Loucy (cell line): ENCODE data around the gene TEX35.

Experiments
- H2AFZ ChIP-seq: fragments of 200-600 bp; sonication (generic); 2 replicates; pipeline ENCODE4 v1.6.0; 2016; ENCODE audit warnings: antibody characterized with exemption, mild to moderate bottlenecking, low read length, moderate library complexity
- H3F3A ChIP-seq: fragments of 200-600 bp; 2 replicates; pipeline ENCODE4 v1.6.0; 2016; ENCODE audit warnings: antibody characterized with exemption, low read depth, mild to moderate bottlenecking
- H3K27me3 ChIP-seq: fragments of 200-600 bp; sonication (generic); 2 replicates; pipeline ENCODE4 v1.6.1; 2014; ENCODE audit warnings: low read length, mild to moderate bottlenecking; ENCODE audit not compliant: insufficient read depth, poor library complexity, severe bottlenecking
- H3K36me3 ChIP-seq: fragments of 200-600 bp; sonication (generic); 2 replicates; pipeline ENCODE4 v1.6.1; 2016; ENCODE audit warnings: low read length; ENCODE audit not compliant: insufficient read depth
- H3K4me1 ChIP-seq: fragments of 200-600 bp; sonication (generic); 2 replicates; pipeline ENCODE4 v1.5.1; 2014; ENCODE audit warnings: low read length, mild to moderate bottlenecking; ENCODE audit not compliant: insufficient read depth, poor library complexity, severe bottlenecking
- H3K4me2 ChIP-seq: fragments of 200-600 bp; sonication (generic); 2 replicates; pipeline ENCODE4 v1.6.0; 2014; ENCODE audit warnings: antibody characterized with exemption, low read length, low read depth, mild to moderate bottlenecking; ENCODE audit not compliant: poor library complexity, severe bottlenecking
- H3K4me3 ChIP-seq: fragments of 200-600 bp; sonication (generic); 2 replicates; pipeline ENCODE4 v1.5.1; 2014; ENCODE audit warnings: low read length, mild to moderate bottlenecking, mixed read lengths; ENCODE audit not compliant: poor library complexity, severe bottlenecking
- H3K79me2 ChIP-seq: fragments of 200-600 bp; sonication (generic); 2 replicates; pipeline ENCODE4 v1.6.1; 2014; ENCODE audit warnings: low read length; ENCODE audit not compliant: insufficient read depth
- H3K9ac ChIP-seq: fragments of 200-600 bp; sonication (generic); 2 replicates; pipeline ENCODE4 v1.6.0; 2014; ENCODE audit warnings: mild to moderate bottlenecking, low read depth, low read length, moderate library complexity; ENCODE audit not compliant: poor library complexity, severe bottlenecking
- H3K9me2 ChIP-seq: fragments of 200-600 bp; sonication (generic); replicated peaks from 2 replicates; pipeline ENCODE4 v1.6.1; 2016; ENCODE audit warnings: low read depth, low read length, mixed read lengths
- H3K9me3 ChIP-seq: fragments of 200-600 bp; sonication (generic); 2 replicates; pipeline ENCODE4 v1.6.1; 2014; ENCODE audit warnings: mild to moderate bottlenecking, antibody characterized with exemption, low read length, low read depth; ENCODE audit not compliant: insufficient read depth
- H4K20me1 ChIP-seq: fragments of 200-600 bp; sonication (generic); 2 replicates; pipeline ENCODE4 v1.6.0; 2014; ENCODE audit warnings: antibody characterized with exemption, low read length, mild to moderate bottlenecking; ENCODE audit not compliant: insufficient read depth, poor library complexity, severe bottlenecking
- EZH2phosphoT487 ChIP-seq: fragments of 200-600 bp; IDR thresholded peaks from 2 replicates; pipeline ENCODE4 v1.6.1; 2018; ENCODE audit warnings: antibody characterized with exemption, mild to moderate bottlenecking, moderate library complexity, borderline replicate concordance
- TF ChIP-seq, protein P1 (sequence below): fragments of 200-600 bp; sonication (generic); conservative IDR thresholded peaks from 2 replicates; pipeline ENCODE4 v1.5.1; 2014; ENCODE audit warnings: mild to moderate bottlenecking, antibody characterized with exemption, low read length

TEX35 gene

DNA sequence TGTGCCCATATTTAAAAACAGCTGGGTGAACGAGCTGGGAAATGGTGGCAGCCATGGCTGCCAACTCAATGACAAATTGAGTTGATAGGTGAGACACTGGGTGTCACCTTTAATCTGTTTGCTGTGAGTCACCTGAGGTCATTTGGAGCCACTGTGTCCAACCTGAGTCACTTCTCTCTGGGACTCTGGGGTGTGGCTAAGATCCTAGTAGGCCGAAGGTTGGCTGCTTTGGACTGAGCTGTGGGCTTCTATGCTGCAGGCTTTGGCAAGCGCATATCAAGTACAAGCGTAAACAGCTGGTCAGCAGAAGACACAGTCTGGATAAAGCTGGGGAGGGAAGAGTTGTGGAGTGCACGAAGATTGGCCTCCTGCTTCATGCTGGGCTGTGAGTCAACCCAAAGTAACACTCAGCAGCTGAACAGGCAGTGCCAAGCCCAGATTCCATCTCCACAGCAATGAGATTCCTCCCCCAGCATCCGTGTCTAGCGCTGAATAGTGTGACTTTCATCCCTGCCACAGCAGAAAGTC, 24.0 kb downstream of the TEX35 start:
- Histone ChIP-seq H3K27me3 (no peaks in the 10 kb centered on the region), H3K79me2 (no peaks in the 10 kb centered on the region), H3K4me3 (no peak overlapping the region), H3K9ac (no peak overlapping the region), H3F3A (no peaks in the 10 kb centered on the region), H3K4me2 (no peak overlapping the region), H2AFZ (no peak overlapping the region), H3K36me3 (no peaks in the 10 kb centered on the region), H3K9me3 (no peaks in the 10 kb centered on the region), H4K20me1 (no peaks in the 10 kb centered on the region), H3K9me2 (no peaks in the 10 kb centered on the region), H3K4me1 (no peaks in the 10 kb centered on the region)
- TF ChIP-seq EZH2phosphoT487 = no peak
- TF ChIP-seq, protein P1, sequence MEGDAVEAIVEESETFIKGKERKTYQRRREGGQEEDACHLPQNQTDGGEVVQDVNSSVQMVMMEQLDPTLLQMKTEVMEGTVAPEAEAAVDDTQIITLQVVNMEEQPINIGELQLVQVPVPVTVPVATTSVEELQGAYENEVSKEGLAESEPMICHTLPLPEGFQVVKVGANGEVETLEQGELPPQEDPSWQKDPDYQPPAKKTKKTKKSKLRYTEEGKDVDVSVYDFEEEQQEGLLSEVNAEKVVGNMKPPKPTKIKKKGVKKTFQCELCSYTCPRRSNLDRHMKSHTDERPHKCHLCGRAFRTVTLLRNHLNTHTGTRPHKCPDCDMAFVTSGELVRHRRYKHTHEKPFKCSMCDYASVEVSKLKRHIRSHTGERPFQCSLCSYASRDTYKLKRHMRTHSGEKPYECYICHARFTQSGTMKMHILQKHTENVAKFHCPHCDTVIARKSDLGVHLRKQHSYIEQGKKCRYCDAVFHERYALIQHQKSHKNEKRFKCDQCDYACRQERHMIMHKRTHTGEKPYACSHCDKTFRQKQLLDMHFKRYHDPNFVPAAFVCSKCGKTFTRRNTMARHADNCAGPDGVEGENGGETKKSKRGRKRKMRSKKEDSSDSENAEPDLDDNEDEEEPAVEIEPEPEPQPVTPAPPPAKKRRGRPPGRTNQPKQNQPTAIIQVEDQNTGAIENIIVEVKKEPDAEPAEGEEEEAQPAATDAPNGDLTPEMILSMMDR = no peak

DNA sequence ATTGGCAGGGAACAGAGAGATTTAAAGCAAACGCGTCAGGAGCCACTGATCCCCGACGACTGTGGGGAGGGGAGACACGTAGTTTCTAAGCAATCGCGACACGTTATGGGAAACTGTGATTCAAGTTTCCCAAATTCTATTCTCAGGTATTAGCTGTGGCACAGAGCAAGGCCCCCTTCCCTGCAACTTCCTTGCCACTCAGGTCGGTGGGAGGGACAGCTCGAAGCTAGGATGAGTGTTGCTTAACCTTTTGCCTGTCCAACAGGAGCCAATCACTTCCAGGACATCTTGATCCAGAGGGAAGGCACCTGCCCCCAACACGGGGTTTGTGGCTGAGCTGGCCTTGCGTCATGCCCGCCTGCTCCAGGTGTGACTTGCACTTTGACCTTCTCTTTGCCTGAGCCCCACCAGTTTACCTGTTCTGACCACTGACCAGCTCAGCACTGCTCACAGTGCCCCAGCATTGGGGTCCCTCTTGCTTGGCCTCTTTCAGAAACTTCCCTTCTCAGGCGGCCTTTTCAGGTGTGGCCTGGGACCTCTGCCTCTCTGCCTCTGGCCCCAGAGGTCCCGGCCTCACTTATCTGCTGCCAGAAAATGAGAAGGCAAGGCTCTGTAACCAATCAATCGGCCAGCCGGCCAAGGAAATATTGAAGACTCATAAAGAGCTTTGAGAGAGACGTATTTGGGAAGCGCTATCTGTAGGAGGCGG, 24.6 kb downstream of the TEX35 start:
- H3K79me2 ChIP-seq = no peaks in the 10 kb centered on the region
- no peak overlapping the region for H3K9ac ChIP-seq
- no peak overlapping the region for H2AFZ ChIP-seq
- no peak overlapping the region for H3K4me3 ChIP-seq
- no peaks in the 10 kb centered on the region for H3K9me2 ChIP-seq
- no peaks in the 10 kb centered on the region for H3K27me3 ChIP-seq
- no peaks in the 10 kb centered on the region for H4K20me1 ChIP-seq
- H3K4me2 ChIP-seq = no peak overlapping the region
- H3K9me3 ChIP-seq = no peaks in the 10 kb centered on the region
- TF ChIP-seq, protein P1 = no peak
- no peak for TF ChIP-seq EZH2phosphoT487
- no peaks in the 10 kb centered on the region for H3K4me1 ChIP-seq
- H3F3A ChIP-seq = no peaks in the 10 kb centered on the region
- H3K36me3 ChIP-seq = no peaks in the 10 kb centered on the region

DNA sequence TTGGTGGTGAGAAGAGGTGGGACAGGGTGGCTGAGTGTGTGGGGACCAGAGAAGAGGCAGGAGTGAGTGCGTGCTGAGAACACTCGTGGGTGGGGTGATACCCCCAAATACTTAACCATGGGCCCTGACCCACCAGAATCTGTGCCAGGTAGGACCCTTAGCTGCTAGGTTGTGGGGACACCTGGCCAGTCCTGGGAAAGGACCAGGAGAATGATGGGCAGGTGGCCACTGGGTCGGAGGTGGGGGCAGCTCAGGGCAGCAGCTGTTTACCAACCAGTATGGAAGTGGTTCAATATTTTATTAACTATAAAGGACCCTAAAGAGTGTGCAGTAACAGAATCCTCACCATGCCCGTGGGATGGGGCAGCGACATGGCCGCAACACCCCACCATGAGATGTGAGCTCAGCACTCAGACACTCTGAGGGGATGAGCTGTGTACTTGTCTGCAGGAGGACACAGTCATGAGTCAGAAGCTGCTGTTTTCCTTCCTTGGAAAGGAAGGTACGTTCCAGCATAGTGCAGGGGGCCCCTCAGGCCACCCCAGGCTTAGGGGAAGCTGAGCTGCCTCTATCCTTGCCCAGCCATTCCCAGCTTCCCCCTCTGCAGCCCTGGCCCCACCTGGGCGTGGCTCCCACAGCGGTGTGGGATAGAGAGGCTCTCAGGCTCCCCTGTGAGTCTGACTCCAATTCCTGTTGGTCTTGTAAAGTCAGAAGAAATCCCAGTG, 25.4 kb downstream of the TEX35 start:
- H3K9me3 ChIP-seq = no peaks in the 10 kb centered on the region
- no peak overlapping the region for H2AFZ ChIP-seq
- no peak overlapping the region for H3K4me3 ChIP-seq
- H3K4me2 ChIP-seq = no peak overlapping the region
- no peaks in the 10 kb centered on the region for H3K9me2 ChIP-seq
- H4K20me1 ChIP-seq = no peaks in the 10 kb centered on the region
- no peak for TF ChIP-seq EZH2phosphoT487
- TF ChIP-seq, protein P1 = no peak
- no peaks in the 10 kb centered on the region for H3K79me2 ChIP-seq
- H3K4me1 ChIP-seq = peaks cover 1% of the 10 kb centered on the region
- no peak overlapping the region for H3K9ac ChIP-seq
- H3K27me3 ChIP-seq = no peaks in the 10 kb centered on the region
- H3K36me3 ChIP-seq = no peaks in the 10 kb centered on the region
- no peaks in the 10 kb centered on the region for H3F3A ChIP-seq
